ENCODE results near the gene TTC13.
A peak's percentile ranks its signal among the peaks of the same experiment; 100 is the strongest.

The TTC13 gene

DNA sequence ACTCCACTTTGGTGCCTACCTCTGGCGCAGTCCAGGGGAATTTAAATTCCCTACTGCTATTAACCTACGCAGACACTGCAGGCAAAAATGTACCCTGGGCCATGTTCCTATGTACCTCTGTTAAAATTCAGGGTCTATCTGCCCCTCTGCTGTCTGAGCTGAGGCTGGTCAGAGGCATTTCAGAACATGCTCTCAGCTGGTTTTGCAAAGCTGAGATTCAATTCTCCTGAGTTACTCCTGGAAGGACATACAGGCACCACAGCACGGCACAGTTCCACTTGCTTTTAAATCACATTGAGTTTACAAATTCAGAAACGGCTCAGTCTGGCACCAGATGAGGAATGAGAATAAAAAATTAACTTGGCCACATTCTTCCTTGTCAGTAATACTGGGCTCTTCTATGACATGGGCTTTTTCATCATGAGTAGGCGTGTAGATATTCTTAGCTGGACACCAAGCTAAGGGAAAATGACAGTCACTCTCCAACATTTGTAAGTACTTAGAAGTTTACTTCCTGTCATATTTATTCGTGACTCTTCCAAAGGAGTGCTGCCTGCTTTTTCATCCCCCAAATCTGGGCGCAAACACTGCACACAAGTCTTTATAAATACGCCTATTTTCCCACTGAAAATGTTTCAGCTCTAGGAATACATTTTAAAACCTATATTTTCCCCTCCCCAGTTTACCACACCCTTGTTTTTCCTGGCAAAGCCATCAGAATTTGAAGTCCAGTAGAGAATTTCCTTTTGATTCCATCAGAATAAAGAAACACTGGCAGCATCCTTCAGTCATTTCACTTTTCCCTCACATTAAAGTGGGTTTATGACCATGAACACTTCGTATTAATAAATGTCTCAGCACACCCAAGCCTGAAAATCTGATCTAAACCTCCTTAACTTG, 112.2 kb downstream of the TTC13 start:
- Histone ChIP-seq H3K4me1 (ENCODE audit: control insufficient read depth, low read depth, low read length) (peaks cover 4% of the 10 kb centered on the region), H3K27ac (ENCODE audit: low read depth, low read length) (no peak overlapping the region)

GRCh38 chr1:230865062-230865817, 113.4 kb downstream of the TTC13 start:
- no peak overlapping the region for H2BK15ac ChIP-seq (replicated peaks; ENCODE audit: low read depth)
- H3K27ac ChIP-seq (ENCODE audit: low read depth, low read length): no peak overlapping the region
- no peaks in the 10 kb centered on the region for H3K27me3 ChIP-seq (ENCODE audit: insufficient read depth, low read length, poor library complexity)
- peaks cover 20% of the 10 kb centered on the region for H3K79me1 ChIP-seq (ENCODE audit: low read length)
- no peak for DNase-seq
- no CpG with 5 or more reads among the region's 8 CpGs for WGBS (ENCODE audit: extremely low coverage, insufficient coverage, low lambda C conversion rate)
- H3K36me3 ChIP-seq (ENCODE audit: control insufficient read depth, insufficient read depth, low read length): no peaks in the 10 kb centered on the region
- no peak overlapping the region for H4K8ac ChIP-seq (ENCODE audit: low read depth, low read length)
- H3K79me2 ChIP-seq (ENCODE audit: control insufficient read depth, insufficient read depth, low read length): peaks cover 18% of the 10 kb centered on the region
- peaks cover 4% of the 10 kb centered on the region for H3K4me1 ChIP-seq (ENCODE audit: control insufficient read depth, low read depth, low read length)
- peak overlapping the region; percentile 32 for H3K23ac ChIP-seq (ENCODE audit: low read length)
- H3K4me2 ChIP-seq (ENCODE audit: low read length): no peak overlapping the region
- no peak overlapping the region for H2BK5ac ChIP-seq (ENCODE audit: low read length)
- no peak overlapping the region for H2AK5ac ChIP-seq (ENCODE audit: low read length)
- peak overlapping the region; percentile 26 for H3K56ac ChIP-seq (ENCODE audit: low read length)
- no peak overlapping the region for H4K5ac ChIP-seq (ENCODE audit: low read length)
- no peak overlapping the region for H2BK120ac ChIP-seq (ENCODE audit: low read depth, low read length)
- no peak overlapping the region for H3K18ac ChIP-seq (ENCODE audit: low read length)
- H3K4me3 ChIP-seq (ENCODE audit: low read length): no peak overlapping the region
- H3K4ac ChIP-seq (ENCODE audit: low read depth, low read length): no peak overlapping the region
- H3K9ac ChIP-seq (ENCODE audit: low read length): no peak overlapping the region

More for the DNA sequence above, 112.2 kb downstream of the TTC13 start:
- WGBS (ENCODE audit: extremely low coverage, insufficient coverage, low lambda C conversion rate): no CpG with 5 or more reads among the region's 9 CpGs
- H3K4me3 ChIP-seq (ENCODE audit: low read length): no peak overlapping the region
- no peak overlapping the region for H3K56ac ChIP-seq (ENCODE audit: low read length)
- no peak overlapping the region for H2BK15ac ChIP-seq (replicated peaks; ENCODE audit: low read depth)
- no peak overlapping the region for H3K4ac ChIP-seq (ENCODE audit: low read depth, low read length)
- H2AK5ac ChIP-seq (ENCODE audit: low read length): no peak overlapping the region
- H3K4me2 ChIP-seq (ENCODE audit: low read length): peak overlapping the region; percentile 93
- H3K23ac ChIP-seq (ENCODE audit: low read length): peak overlapping the region; percentile 37
- H3K79me2 ChIP-seq (ENCODE audit: control insufficient read depth, insufficient read depth, low read length): peaks cover 17% of the 10 kb centered on the region
- H2BK5ac ChIP-seq (ENCODE audit: low read length): no peak overlapping the region
- H3K79me1 ChIP-seq (ENCODE audit: low read length): peaks cover 17% of the 10 kb centered on the region
- H4K8ac ChIP-seq (ENCODE audit: low read depth, low read length): no peak overlapping the region
- no peak overlapping the region for H4K5ac ChIP-seq (ENCODE audit: low read length)
- no peaks in the 10 kb centered on the region for H3K27me3 ChIP-seq (ENCODE audit: insufficient read depth, low read length, poor library complexity)
- DNase-seq: no peak
- no peak overlapping the region for H2BK120ac ChIP-seq (ENCODE audit: low read depth, low read length)
- no peak overlapping the region for H3K18ac ChIP-seq (ENCODE audit: low read length)
- H3K36me3 ChIP-seq (ENCODE audit: control insufficient read depth, insufficient read depth, low read length): no peaks in the 10 kb centered on the region
- peak overlapping the region; percentile 95 for H3K9ac ChIP-seq (ENCODE audit: low read length)

- H3K79me1 ChIP-seq (ENCODE audit: low read length): peaks cover 22% of the 10 kb centered on the region
- no peak overlapping the region for H3K4ac ChIP-seq (ENCODE audit: low read depth, low read length)
- no peak overlapping the region for H3K23ac ChIP-seq (ENCODE audit: low read length)
- H3K4me2 ChIP-seq (ENCODE audit: low read length): no peak overlapping the region
- H2AK5ac ChIP-seq (ENCODE audit: low read length): no peak overlapping the region
- H3K18ac ChIP-seq (ENCODE audit: low read length): no peak overlapping the region
- no CpG with 5 or more reads among the region's 9 CpGs for WGBS (ENCODE audit: extremely low coverage, insufficient coverage, low lambda C conversion rate)
- no peak overlapping the region for H3K56ac ChIP-seq (ENCODE audit: low read length)
- no peaks in the 10 kb centered on the region for H3K27me3 ChIP-seq (ENCODE audit: insufficient read depth, low read length, poor library complexity)
- H3K9ac ChIP-seq (ENCODE audit: low read length): peak overlapping the region; percentile 4
- H3K27ac ChIP-seq (ENCODE audit: low read depth, low read length): no peak overlapping the region
- no peak overlapping the region for H3K4me3 ChIP-seq (ENCODE audit: low read length)
- H2BK120ac ChIP-seq (ENCODE audit: low read depth, low read length): no peak overlapping the region
- H4K5ac ChIP-seq (ENCODE audit: low read length): no peak overlapping the region
- no peaks in the 10 kb centered on the region for H3K36me3 ChIP-seq (ENCODE audit: control insufficient read depth, insufficient read depth, low read length)
- H3K79me2 ChIP-seq (ENCODE audit: control insufficient read depth, insufficient read depth, low read length): peaks cover 21% of the 10 kb centered on the region
- no peak for DNase-seq
- no peak overlapping the region for H2BK15ac ChIP-seq (replicated peaks; ENCODE audit: low read depth)
- no peak overlapping the region for H4K8ac ChIP-seq (ENCODE audit: low read depth, low read length)
- no peak overlapping the region for H2BK5ac ChIP-seq (ENCODE audit: low read length)
- H3K4me1 ChIP-seq (ENCODE audit: control insufficient read depth, low read depth, low read length): peaks cover 4% of the 10 kb centered on the region
Measured at GRCh38 chr1:230864441-230864840, 114.2 kb downstream of the TTC13 start.

DNA sequence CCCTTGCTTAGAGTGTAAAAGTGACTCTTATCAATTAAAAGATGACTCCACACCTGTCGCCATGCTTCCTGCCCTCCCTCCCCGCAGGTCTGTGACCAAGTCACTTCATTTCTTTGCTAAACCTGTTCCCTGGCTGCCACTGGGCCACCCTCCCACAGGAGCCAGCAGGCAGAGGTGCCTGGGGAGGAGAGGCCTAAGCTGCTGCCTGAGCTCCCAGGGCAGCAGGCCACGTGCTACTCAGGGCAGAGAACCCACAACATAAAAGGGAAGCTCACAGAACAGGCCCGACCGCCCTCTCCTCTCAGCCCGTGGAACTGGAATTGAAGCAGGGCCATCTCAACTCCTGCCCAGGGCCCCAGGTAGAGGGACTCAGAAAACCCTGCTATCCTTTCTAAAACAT, 115.2 kb downstream of the TTC13 start:
- H3K79me1 ChIP-seq (ENCODE audit: low read length): peaks cover 24% of the 10 kb centered on the region
- H2BK5ac ChIP-seq (ENCODE audit: low read length): no peak overlapping the region
- H3K18ac ChIP-seq (ENCODE audit: low read length): no peak overlapping the region
- no peak overlapping the region for H3K4ac ChIP-seq (ENCODE audit: low read depth, low read length)
- no peak overlapping the region for H3K4me2 ChIP-seq (ENCODE audit: low read length)
- H3K27me3 ChIP-seq (ENCODE audit: insufficient read depth, low read length, poor library complexity): no peaks in the 10 kb centered on the region
- no peak overlapping the region for H2BK15ac ChIP-seq (replicated peaks; ENCODE audit: low read depth)
- no peak overlapping the region for H4K5ac ChIP-seq (ENCODE audit: low read length)
- no peak overlapping the region for H3K27ac ChIP-seq (ENCODE audit: low read depth, low read length)
- no peak overlapping the region for H3K23ac ChIP-seq (ENCODE audit: low read length)
- WGBS (ENCODE audit: extremely low coverage, insufficient coverage, low lambda C conversion rate): no CpG with 5 or more reads among the region's 6 CpGs
- peaks cover 22% of the 10 kb centered on the region for H3K79me2 ChIP-seq (ENCODE audit: control insufficient read depth, insufficient read depth, low read length)
- no peak overlapping the region for H2AK5ac ChIP-seq (ENCODE audit: low read length)
- peak overlapping the region; percentile 48 for H3K9ac ChIP-seq (ENCODE audit: low read length)
- H4K8ac ChIP-seq (ENCODE audit: low read depth, low read length): no peak overlapping the region
- DNase-seq: peak; percentile 53
- H3K56ac ChIP-seq (ENCODE audit: low read length): peak overlapping the region; percentile 64
- H2BK120ac ChIP-seq (ENCODE audit: low read depth, low read length): no peak overlapping the region
- no peak overlapping the region for H3K4me3 ChIP-seq (ENCODE audit: low read length)
- no peaks in the 10 kb centered on the region for H3K36me3 ChIP-seq (ENCODE audit: control insufficient read depth, insufficient read depth, low read length)
- H3K4me1 ChIP-seq (ENCODE audit: control insufficient read depth, low read depth, low read length): peaks cover 9% of the 10 kb centered on the region

DNA sequence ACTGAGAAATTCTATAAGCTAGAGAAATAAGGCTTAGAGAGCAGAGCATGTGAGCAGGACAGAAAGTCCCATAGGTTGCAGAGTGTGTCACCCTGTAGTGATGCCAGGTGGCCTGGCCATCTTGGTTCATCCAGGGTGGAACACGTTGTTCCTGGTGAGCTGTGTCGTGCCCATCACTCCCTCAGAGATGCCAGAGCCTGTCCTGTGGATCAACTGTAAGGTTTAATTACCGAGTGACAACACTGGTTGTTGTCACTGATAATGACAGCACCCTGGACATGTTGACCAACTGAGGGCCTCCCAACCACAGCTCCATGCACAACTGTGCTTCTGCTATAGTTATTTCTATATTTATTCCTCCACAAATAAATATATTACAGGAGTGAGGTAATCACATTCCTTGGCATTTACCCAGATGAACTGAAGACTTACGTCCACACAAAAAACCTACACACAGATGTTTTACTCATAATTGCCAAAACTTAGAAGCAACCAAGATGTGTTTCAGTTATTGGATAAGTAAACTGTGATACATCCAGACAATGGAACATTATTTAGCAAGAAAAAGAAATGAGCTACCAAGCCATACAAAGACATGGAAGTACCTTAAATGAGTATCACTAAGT, 116.6 kb downstream of the TTC13 start:
- Histone ChIP-seq H2AK5ac (ENCODE audit: low read length) (no peak overlapping the region), H3K9ac (ENCODE audit: low read length) (no peak overlapping the region), H3K18ac (ENCODE audit: low read length) (no peak overlapping the region), H2BK120ac (ENCODE audit: low read depth, low read length) (no peak overlapping the region), H4K8ac (ENCODE audit: low read depth, low read length) (no peak overlapping the region), H3K56ac (ENCODE audit: low read length) (no peak overlapping the region), H3K79me1 (ENCODE audit: low read length) (peaks cover 22% of the 10 kb centered on the region), H2BK5ac (ENCODE audit: low read length) (no peak overlapping the region), H3K4me2 (ENCODE audit: low read length) (no peak overlapping the region), H3K79me2 (ENCODE audit: control insufficient read depth, insufficient read depth, low read length) (peaks cover 24% of the 10 kb centered on the region), H3K27ac (ENCODE audit: low read depth, low read length) (no peak overlapping the region), H4K5ac (ENCODE audit: low read length) (no peak overlapping the region), H3K4me3 (ENCODE audit: low read length) (no peak overlapping the region), H3K36me3 (ENCODE audit: control insufficient read depth, insufficient read depth, low read length) (no peaks in the 10 kb centered on the region), H3K27me3 (ENCODE audit: insufficient read depth, low read length, poor library complexity) (no peaks in the 10 kb centered on the region), H3K4ac (ENCODE audit: low read depth, low read length) (no peak overlapping the region), H3K23ac (ENCODE audit: low read length) (no peak overlapping the region), H2BK15ac (replicated peaks; ENCODE audit: low read depth) (no peak overlapping the region), H3K4me1 (ENCODE audit: control insufficient read depth, low read depth, low read length) (peaks cover 7% of the 10 kb centered on the region)
- no CpG with 5 or more reads among the region's 4 CpGs for WGBS (ENCODE audit: extremely low coverage, insufficient coverage, low lambda C conversion rate)
- DNase-seq: no peak

All from mesendoderm (in vitro differentiated cells).